Hepatocyte (in vitro differentiated cells): ENCODE measurements around the gene GPR155.

Experiments
- EZH2 ChIP-seq: fragments of 200-600 bp; sonication (generic); IDR thresholded peaks from 2 replicates; pipeline ENCODE4 v1.6.1; 2016; ENCODE audit warnings: antibody characterized with exemption, mild to moderate bottlenecking, borderline replicate concordance
- EZH2phosphoT487 ChIP-seq: fragments of 200-600 bp; sonication (generic); IDR thresholded peaks from one replicate; pipeline ENCODE4 v1.6.1; 2018; ENCODE audit warnings: antibody characterized with exemption, mild to moderate bottlenecking, low read depth, moderate library complexity; ENCODE audit not compliant: unreplicated experiment, severe bottlenecking
- TF ChIP-seq, protein P1 (sequence below): fragments of 200-600 bp; sonication (generic); IDR thresholded peaks from 2 replicates; pipeline ENCODE4 v1.5.1; 2016; ENCODE audit warnings: antibody characterized with exemption, mild to moderate bottlenecking; ENCODE audit not compliant: poor library complexity

DNA sequence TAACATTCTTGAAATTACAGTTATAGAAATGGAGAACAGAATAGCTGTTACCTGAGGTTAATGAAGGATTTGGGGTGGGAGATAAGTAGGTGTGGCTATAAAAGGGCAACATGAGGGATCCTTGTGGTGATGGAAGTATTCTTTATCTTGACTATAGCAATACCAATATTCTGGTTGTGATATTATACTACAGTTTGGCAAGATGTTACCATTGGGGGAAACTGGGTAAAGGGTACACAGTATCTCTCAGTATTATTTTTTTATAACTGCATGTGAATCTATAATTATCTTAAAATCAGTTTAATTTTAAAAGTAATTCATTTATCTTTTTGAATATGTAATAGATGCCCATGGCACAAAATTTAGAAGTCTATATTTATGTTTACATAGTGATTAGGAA is 83.2 kb downstream of the GPR155 start:
- TF ChIP-seq, protein P1, sequence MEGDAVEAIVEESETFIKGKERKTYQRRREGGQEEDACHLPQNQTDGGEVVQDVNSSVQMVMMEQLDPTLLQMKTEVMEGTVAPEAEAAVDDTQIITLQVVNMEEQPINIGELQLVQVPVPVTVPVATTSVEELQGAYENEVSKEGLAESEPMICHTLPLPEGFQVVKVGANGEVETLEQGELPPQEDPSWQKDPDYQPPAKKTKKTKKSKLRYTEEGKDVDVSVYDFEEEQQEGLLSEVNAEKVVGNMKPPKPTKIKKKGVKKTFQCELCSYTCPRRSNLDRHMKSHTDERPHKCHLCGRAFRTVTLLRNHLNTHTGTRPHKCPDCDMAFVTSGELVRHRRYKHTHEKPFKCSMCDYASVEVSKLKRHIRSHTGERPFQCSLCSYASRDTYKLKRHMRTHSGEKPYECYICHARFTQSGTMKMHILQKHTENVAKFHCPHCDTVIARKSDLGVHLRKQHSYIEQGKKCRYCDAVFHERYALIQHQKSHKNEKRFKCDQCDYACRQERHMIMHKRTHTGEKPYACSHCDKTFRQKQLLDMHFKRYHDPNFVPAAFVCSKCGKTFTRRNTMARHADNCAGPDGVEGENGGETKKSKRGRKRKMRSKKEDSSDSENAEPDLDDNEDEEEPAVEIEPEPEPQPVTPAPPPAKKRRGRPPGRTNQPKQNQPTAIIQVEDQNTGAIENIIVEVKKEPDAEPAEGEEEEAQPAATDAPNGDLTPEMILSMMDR: no peak
- TF ChIP-seq EZH2 (no peak), EZH2phosphoT487 (no peak)
